H1 (cell line): Measurements from ENCODE around the gene SIN3B. TPM values are rescaled to one million over a fixed set of nuclear protein-coding genes. Genes with fewer than 3 reads are reported as not detected.

Source experiments
- CTCF ChIA-PET: fragments of 300-600 bp; sonication (Branson Sonifier 250); formaldehyde crosslinking; loops from one replicate; lab custom pipeline; 2021; ENCODE audit not compliant: partially characterized antibody; lab: Charles Lee
- POLR2A ChIA-PET: fragments of 300-600 bp; sonication (Branson Sonifier 250); formaldehyde crosslinking; loops from one replicate; lab custom pipeline; 2021; ENCODE audit warnings: inconsistent platforms; ENCODE audit not compliant: partially characterized antibody; lab: Charles Lee
- DNase-seq, 2 experiments: peaks; one replicate each; pipeline versions ENCODE4 v3.0.0 to v3.0.0-alpha.2; 2010 to 2022; ENCODE audit warnings: low spot score in 2 of 2, low read depth in 1 of 2, mixed read lengths in 1 of 2
- FAIRE-seq: peaks from 2 replicates; lab custom pipeline; 2011; peaks lifted over from hg19 to GRCh38; lab: Jason Lieb, UNC
- H2AFZ ChIP-seq: 2 replicates; pipeline ENCODE4 v1.8.1; 2012; ENCODE audit warnings: low read length, inconsistent platforms
- H2AK5ac ChIP-seq: 2 replicates; pipeline ENCODE4 v1.6.1; 2013; ENCODE audit warnings: low read depth, low read length
- H2BK120ac ChIP-seq: replicated peaks from 2 replicates; pipeline ENCODE3; 2013; ENCODE audit warnings: low read depth, low read length, inconsistent platforms
- H2BK12ac ChIP-seq: 2 replicates; pipeline ENCODE4 v1.6.1; 2013; ENCODE audit warnings: low read depth, low read length
- H2BK15ac ChIP-seq: 2 replicates; pipeline ENCODE4 v1.6.1; 2013; ENCODE audit warnings: low read length
- H2BK20ac ChIP-seq: 2 replicates; pipeline ENCODE4 v1.6.1; 2013; ENCODE audit warnings: low read length
- H2BK5ac ChIP-seq: 2 replicates; pipeline ENCODE4 v1.6.1; 2013; ENCODE audit warnings: low read depth, low read length
- H3K14ac ChIP-seq: 2 replicates; pipeline ENCODE4 v1.6.1; 2013; ENCODE audit warnings: inconsistent platforms; ENCODE audit not compliant: insufficient read length
- H3K18ac ChIP-seq: 2 replicates; pipeline ENCODE4 v1.6.1; 2013; ENCODE audit warnings: low read length; ENCODE audit errors: extremely low read depth
- H3K23ac ChIP-seq: 2 replicates; pipeline ENCODE4 v1.6.1; 2013; ENCODE audit warnings: inconsistent platforms; ENCODE audit not compliant: insufficient read length
- H3K23me2 ChIP-seq: 2 replicates; pipeline ENCODE4 v1.6.1; 2013; ENCODE audit warnings: low read depth, low read length
- H3K27ac ChIP-seq: 2 replicates; pipeline ENCODE4 v1.6.1; 2011; ENCODE audit warnings: low read depth, low read length, inconsistent platforms
- H3K27me3 ChIP-seq, 4 experiments: replicated peaks in 1 of 4; 1 replicate in 1 of 4; 2 replicates in 3 of 4; pipeline versions ENCODE4 v1.6.1 to v1.8.1; 2011 to 2013; ENCODE audit warnings: low read length in 3 of 4, mild to moderate bottlenecking in 3 of 4, inconsistent platforms in 2 of 4, mixed read lengths in 2 of 4, moderate library complexity in 1 of 4; ENCODE audit not compliant: control insufficient read depth in 3 of 4, insufficient read depth in 3 of 4; ENCODE audit errors: extremely low read depth in 1 of 4
- H3K36me3 ChIP-seq, 4 experiments: 2 replicates each; pipeline versions ENCODE4 v1.6.1 to v1.8.1; 2011 to 2013; ENCODE audit warnings: mild to moderate bottlenecking in 4 of 4, low read length in 3 of 4, moderate library complexity in 2 of 4, control low read depth in 1 of 4, inconsistent platforms in 1 of 4; ENCODE audit not compliant: insufficient read depth in 4 of 4, control insufficient read depth in 2 of 4
- H3K4ac ChIP-seq: replicated peaks from 2 replicates; pipeline ENCODE3; 2013; ENCODE audit warnings: low read length, low read depth, mixed read lengths, inconsistent platforms; ENCODE audit not compliant: insufficient read length
- H3K4me1 ChIP-seq, 4 experiments: replicated peaks in 1 of 4; 1 replicate in 1 of 4; 2 replicates in 3 of 4; pipeline versions ENCODE4 v1.6.1 to v1.8.1; 2011 to 2013; ENCODE audit warnings: low read length in 3 of 4, inconsistent platforms in 2 of 4, mixed read lengths in 1 of 4; ENCODE audit not compliant: insufficient read depth in 4 of 4, control insufficient read depth in 3 of 4
- H3K4me2 ChIP-seq, 2 experiments: 2 replicates each; pipeline versions ENCODE4 v1.6.1 to v1.8.1; 2011 to 2013; ENCODE audit warnings: low read depth in 2 of 2, low read length in 2 of 2, control low read depth in 1 of 2, inconsistent platforms in 1 of 2, mild to moderate bottlenecking in 1 of 2; ENCODE audit not compliant: insufficient read depth in 1 of 2
- H3K4me3 ChIP-seq, 4 experiments: fragments of 200-600, 300-600 bp in 1 of 4; sonication (generic), shearing (Covaris generic), sonication (Bioruptor Twin) in 1 of 4; 2 replicates each; pipeline versions ENCODE4 v1.5.1 to v1.8.1; 2011 to 2016; ENCODE audit warnings: low read length in 4 of 4, low read depth in 3 of 4, control low read depth in 2 of 4, inconsistent platforms in 2 of 4, mild to moderate bottlenecking in 2 of 4, mixed read lengths in 1 of 4, moderate library complexity in 1 of 4; ENCODE audit not compliant: insufficient read depth in 2 of 4; ENCODE audit errors: extremely low read depth in 1 of 4
- H3K56ac ChIP-seq: replicated peaks from 2 replicates; pipeline ENCODE3; 2013; ENCODE audit warnings: low read depth, mild to moderate bottlenecking, mixed read lengths, low read length, inconsistent platforms; ENCODE audit not compliant: insufficient read length
- H3K79me1 ChIP-seq: 2 replicates; pipeline ENCODE4 v1.6.1; 2013; ENCODE audit warnings: low read depth, low read length, control low read depth
- H3K79me2 ChIP-seq, 2 experiments: 2 replicates each; pipeline versions ENCODE4 v1.6.1 to v1.8.1; 2012 to 2013; ENCODE audit warnings: low read length in 2 of 2, mild to moderate bottlenecking in 2 of 2, inconsistent platforms in 1 of 2; ENCODE audit not compliant: insufficient read depth in 2 of 2, control insufficient read depth in 1 of 2
- H3K9ac ChIP-seq, 4 experiments: replicated peaks in 1 of 4; 1 replicate in 1 of 4; 2 replicates in 3 of 4; pipeline versions ENCODE4 v1.6.1 to v1.8.1; 2011 to 2013; ENCODE audit warnings: low read depth in 3 of 4, low read length in 3 of 4, control low read depth in 2 of 4, mild to moderate bottlenecking in 2 of 4, moderate library complexity in 2 of 4, inconsistent platforms in 1 of 4; ENCODE audit errors: extremely low read depth in 1 of 4
- H3K9me3 ChIP-seq, 2 experiments: 2 replicates each; pipeline versions ENCODE4 v1.6.1 to v1.8.1; 2012 to 2013; ENCODE audit warnings: mild to moderate bottlenecking in 2 of 2, moderate library complexity in 2 of 2, control low read depth in 1 of 2, inconsistent platforms in 1 of 2, low read depth in 1 of 2, low read length in 1 of 2, mixed read lengths in 1 of 2; ENCODE audit not compliant: insufficient read depth in 2 of 2
- H4K20me1 ChIP-seq, 2 experiments: replicated peaks in 1 of 2; 2 replicates each; pipeline versions ENCODE3 to v1.8.1; 2011 to 2013; ENCODE audit warnings: inconsistent platforms in 2 of 2, low read length in 2 of 2, mild to moderate bottlenecking in 1 of 2; ENCODE audit not compliant: insufficient read depth in 2 of 2, control insufficient read depth in 1 of 2
- H4K5ac ChIP-seq: 2 replicates; pipeline ENCODE4 v1.6.1; 2013; ENCODE audit warnings: low read length, low read depth, mixed read lengths, inconsistent platforms; ENCODE audit not compliant: insufficient read length
- H4K8ac ChIP-seq: 2 replicates; pipeline ENCODE4 v1.8.0; 2013; ENCODE audit warnings: mild to moderate bottlenecking, moderate library complexity, low read length, inconsistent platforms; ENCODE audit not compliant: insufficient read depth; ENCODE audit errors: extremely low read depth
- H4K91ac ChIP-seq: replicated peaks from 2 replicates; pipeline ENCODE3; 2013; ENCODE audit warnings: low read length, mixed read lengths, inconsistent platforms; ENCODE audit not compliant: insufficient read length
- ATF3 ChIP-seq: IDR thresholded peaks from 2 replicates; pipeline ENCODE4 v1.6.1; 2011; ENCODE audit warnings: low read depth, mild to moderate bottlenecking, low read length; ENCODE audit not compliant: insufficient read depth
- BACH1 ChIP-seq: IDR thresholded peaks from 2 replicates; pipeline ENCODE4 v1.6.1; 2012; ENCODE audit warnings: low read length, improper control_type of control experiment
- CTCF ChIP-seq, 3 experiments: IDR thresholded peaks; 1 replicate in 2 of 3; 2 replicates in 1 of 3; pipeline versions ENCODE4 v1.5.1 to v1.6.1; 2011; ENCODE audit warnings: low read length in 3 of 3, mild to moderate bottlenecking in 3 of 3, inconsistent platforms in 2 of 3, low read depth in 1 of 3, moderate library complexity in 1 of 3; ENCODE audit not compliant: insufficient read depth in 1 of 3; ENCODE audit errors: control extremely low read depth in 1 of 3
- EGR1 ChIP-seq: IDR thresholded peaks from 2 replicates; pipeline ENCODE4 v1.6.1; 2011; ENCODE audit warnings: low read depth, low read length, borderline replicate concordance
- KDM1A ChIP-seq: fragments of 200-600, 300-600 bp; sonication (generic); IDR thresholded peaks from 2 replicates; pipeline ENCODE4 v1.7.1; 2016; ENCODE audit warnings: mild to moderate bottlenecking, low read length, borderline replicate concordance
- KDM5A ChIP-seq: fragments of 200-600 bp; IDR thresholded peaks from 2 replicates; pipeline ENCODE4 v1.7.1; 2012; ENCODE audit warnings: mild to moderate bottlenecking, low read length, inconsistent platforms, mixed read lengths
- POU5F1 ChIP-seq: IDR thresholded peaks from 2 replicates; pipeline ENCODE4 v1.6.1; 2011; ENCODE audit warnings: low read depth, mild to moderate bottlenecking, low read length, moderate library complexity
- SP2 ChIP-seq: IDR thresholded peaks from 2 replicates; pipeline ENCODE4 v1.6.1; 2012; ENCODE audit warnings: mild to moderate bottlenecking, low read length, inconsistent platforms
- TCF12 ChIP-seq: IDR thresholded peaks from 2 replicates; pipeline ENCODE4 v1.6.1; 2011; ENCODE audit warnings: low read depth, mild to moderate bottlenecking, low read length
- YY1 ChIP-seq: IDR thresholded peaks from 2 replicates; pipeline ENCODE4 v1.6.1; 2011; ENCODE audit warnings: low read depth, mild to moderate bottlenecking, low read length
- WGBS, 2 experiments: shearing (Covaris generic) in 1 of 2; methylation state at CpG; one replicate each; pipeline versions ENCODE4 v1.1.6 to v1.1.7; 2013 to 2015; ENCODE audit warnings: low lambda C conversion rate in 2 of 2, mixed read lengths in 2 of 2, inconsistent platforms in 1 of 2, low coverage in 1 of 2, missing lambda C conversion rate in 1 of 2; ENCODE audit not compliant: insufficient replicate concordance in 2 of 2, insufficient coverage in 1 of 2, insufficient read length in 1 of 2; ENCODE audit errors: extremely low coverage in 1 of 2, missing lambda C conversion rate in 1 of 2; 5-methylcytosine and 5-hydroxymethylcytosine counted together
- polyA plus RNA-seq, 7 experiments: library from polyadenylated mRNA; depleted of rRNA in 3 of 7; stranded (reverse) in 5 of 7; unstranded in 2 of 7; fragments of >200 nt in 5 of 7; fragments of 200-250 nt in 2 of 7; gene quantifications; 1 replicate in 5 of 7; 2 replicates in 1 of 7; 4 replicates in 1 of 7; pipeline versions ENCODE4 v1.2.1 to v1.2.3, GENCODE V29; 2011 to 2013; ENCODE audit warnings: missing spikeins in 2 of 7, mixed read lengths in 2 of 7
- total RNA-seq: library from RNA; stranded (reverse); fragmentation: NEBNext Ultra II Directional; extraction: Animal tissue kit (Norgen Biotek cat#: 25700); gene quantifications from 2 replicates; pipeline ENCODE4 v1.2.1, GENCODE V29; 2021

The SIN3B gene
- total and polyA plus RNA-seq, 2 of the 8 experiments (the other 6 are each of a cell fraction or from before 2014, with no cell fraction given): 29.5 to 71.1 TPM

GRCh38 chr19:16869331-16869972 is 40.3 kb downstream of the SIN3B start:
- H3K4ac ChIP-seq: no peak overlapping the region
- ChIA-PET CTCF (interaction anchor here (1.1 kb wide), 1 partner anchor 98 kb away, joined by 4 read pairs; no protein-coding TSS in a partner anchor), POLR2A (interaction anchor here (0.8 kb wide), 1 partner anchor 10 kb away, joined by 3 read pairs; no protein-coding TSS in a partner anchor)
- H3K14ac ChIP-seq: no peak overlapping the region
- no peak overlapping the region for H4K91ac ChIP-seq
- peaks cover 24 to 70% (median 48%) of the 10 kb centered on the region in 4 experiments for H3K36me3 ChIP-seq
- FAIRE-seq (no peak), DNase-seq (no peak)
- H3K18ac ChIP-seq: no peak overlapping the region
- peaks cover 2% of the 10 kb centered on the region; the same call in 1 of the 2 replicates for H3K23me2 ChIP-seq
- H3K23ac ChIP-seq: no peak overlapping the region
- H4K20me1 ChIP-seq: peaks cover 1 to 11% of the 10 kb centered on the region in 2 experiments
- H3K9ac ChIP-seq: no peak overlapping the region
- no peak overlapping the region for H2BK20ac ChIP-seq
- H3K79me2 ChIP-seq: peaks cover 0 to 10% of the 10 kb centered on the region in 2 experiments; a peak in 2 of 4 replicates
- H3K9me3 ChIP-seq: no peaks in the 10 kb centered on the region
- no peak overlapping the region; the same call in 1 of the 2 replicates for H3K27ac ChIP-seq
- no peak overlapping the region for H2BK15ac ChIP-seq
- no peak overlapping the region for H3K56ac ChIP-seq
- H3K4me2 ChIP-seq: no peak overlapping the region
- no peaks in the 10 kb centered on the region for H3K27me3 ChIP-seq
- H2BK5ac ChIP-seq: no peak overlapping the region
- no peak overlapping the region for H2AFZ ChIP-seq
- no peak overlapping the region for H2AK5ac ChIP-seq
- no peaks in the 10 kb centered on the region; a peak in 2 of 7 replicates for H3K4me1 ChIP-seq
- H4K5ac ChIP-seq: no peak overlapping the region
- no peak overlapping the region for H4K8ac ChIP-seq
- 95% methylated on average over 27 of the region's 30 CpGs; no CpG with 5 or more reads in 1 of the 2 experiments for WGBS, 2 experiments
- H2BK12ac ChIP-seq: no peak overlapping the region
- H3K4me3 ChIP-seq: no peak overlapping the region
- peaks cover 14% of the 10 kb centered on the region for H3K79me1 ChIP-seq
- H2BK120ac ChIP-seq: no peak overlapping the region
- no peak for TF ChIP-seq SP2
- TF ChIP-seq BACH1: no peak
- TF ChIP-seq TCF12: no peak
- TF ChIP-seq CTCF (IDR thresholded peaks at IDR 0.05; ENCODE audit: control extremely low read depth in 1 of 3, insufficient read depth in 1 of 3, low read depth in 1 of 3, low read length in 3 of 3): no peak
- no peak for TF ChIP-seq KDM1A
- no peak for TF ChIP-seq YY1
- no peak for TF ChIP-seq POU5F1
- no peak for TF ChIP-seq EGR1
- TF ChIP-seq KDM5A: no peak
- no peak for TF ChIP-seq ATF3
